Esophagus squamous epithelium (tissue), 4 donors: ENCODE data around the gene GPAT3.

Source experiments
- CTCF ChIP-seq, 6 experiments: fragments of 450-650 bp in 4 of 6; fragments of 200-600 bp in 2 of 6; sonication (generic) in 2 of 6; IDR thresholded peaks; one replicate each; pipeline ENCODE4 v1.5.1; 2016 to 2019; ENCODE audit warnings: antibody characterized with exemption in 6 of 6, mild to moderate bottlenecking in 4 of 6, moderate library complexity in 4 of 6
- POLR2A ChIP-seq, 4 donors: fragments of 450-650 bp; IDR thresholded peaks; one replicate each; pipeline ENCODE4 v1.6.1; 2017; ENCODE audit warnings: antibody characterized with exemption in 4 of 4, mild to moderate bottlenecking in 4 of 4, moderate library complexity in 3 of 4

DNA sequence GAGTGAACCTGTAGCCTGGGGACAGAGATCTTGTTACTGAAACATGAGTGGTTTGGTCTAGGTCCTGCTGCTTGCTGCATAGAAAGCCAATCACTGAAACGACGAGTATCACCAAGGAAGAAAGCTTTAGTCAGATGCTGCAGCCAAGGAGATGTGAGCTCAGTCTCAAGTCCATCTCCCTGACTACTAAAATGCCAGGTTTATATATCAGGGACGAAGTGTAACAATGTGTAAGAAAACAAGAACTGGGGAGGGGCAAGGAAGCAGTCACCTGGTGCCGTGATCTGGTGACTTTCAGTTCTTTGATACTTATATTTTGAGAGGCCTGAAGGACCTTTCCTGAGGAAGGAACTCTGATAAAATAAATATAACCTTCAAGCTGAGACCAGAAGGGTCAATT is 31.4 kb upstream of the GPAT3 start:
- TF ChIP-seq POLR2A (IDR thresholded peaks at IDR 0.05) (no peak), CTCF (IDR thresholded peaks at IDR 0.05) (no peak)
